Mesenchymal stem cell (in vitro differentiated cells and primary cell): ENCODE measurements around the gene RTL10.
A peak's percentile ranks its signal among the peaks of the same experiment; 100 is the strongest.

Experiments
- DNase-seq: peaks from one replicate; pipeline ENCODE4 v3.0.0-alpha.2; 2013
- H2AFZ ChIP-seq: one replicate; pipeline ENCODE4 v1.6.1; 2013; ENCODE audit warnings: low read depth, mild to moderate bottlenecking, control low read depth, inconsistent platforms, low read length, moderate library complexity
- H2AK5ac ChIP-seq: 2 replicates; pipeline ENCODE4 v1.6.1; 2013; ENCODE audit warnings: low read length, moderate library complexity, mild to moderate bottlenecking, inconsistent platforms; ENCODE audit not compliant: severe bottlenecking
- H2BK120ac ChIP-seq: one replicate; pipeline ENCODE4 v1.6.1; 2013; ENCODE audit warnings: low read depth, mild to moderate bottlenecking, inconsistent platforms, low read length, moderate library complexity
- H2BK12ac ChIP-seq, 2 experiments: one replicate each; pipeline ENCODE4 v1.6.1; 2013; ENCODE audit warnings: inconsistent platforms in 2 of 2, low read length in 2 of 2, mild to moderate bottlenecking in 2 of 2, moderate library complexity in 2 of 2, control low read depth in 1 of 2
- H2BK15ac ChIP-seq: one replicate; pipeline ENCODE4 v1.6.1; 2013; ENCODE audit warnings: mild to moderate bottlenecking, low read depth, inconsistent platforms; ENCODE audit not compliant: poor library complexity, severe bottlenecking
- H2BK5ac ChIP-seq: 2 replicates; pipeline ENCODE4 v1.6.1; 2013; ENCODE audit warnings: low read depth, mild to moderate bottlenecking, low read length, control low read depth, inconsistent platforms; ENCODE audit not compliant: poor library complexity, severe bottlenecking
- H3K14ac ChIP-seq, 2 experiments: one replicate each; pipeline ENCODE4 v1.6.1; 2013; ENCODE audit warnings: inconsistent platforms in 2 of 2, low read length in 2 of 2, control low read depth in 1 of 2, mild to moderate bottlenecking in 1 of 2, moderate library complexity in 1 of 2
- H3K18ac ChIP-seq, 2 experiments: one replicate each; pipeline ENCODE4 v1.6.1; 2013; ENCODE audit warnings: inconsistent platforms in 2 of 2, low read length in 2 of 2, control low read depth in 1 of 2, low read depth in 1 of 2, mild to moderate bottlenecking in 1 of 2
- H3K23ac ChIP-seq, 2 experiments: one replicate each; pipeline ENCODE4 v1.6.1; 2013; ENCODE audit warnings: inconsistent platforms in 2 of 2, low read length in 2 of 2, mild to moderate bottlenecking in 2 of 2, moderate library complexity in 2 of 2, control low read depth in 1 of 2
- H3K27ac ChIP-seq: 2 replicates; pipeline ENCODE4 v1.5.1; 2013; ENCODE audit warnings: mild to moderate bottlenecking, moderate library complexity, low read length, control low read depth, inconsistent platforms; ENCODE audit not compliant: poor library complexity, severe bottlenecking
- H3K27me3 ChIP-seq, 2 experiments: 2 replicates each; pipeline versions ENCODE4 v1.6.1 to v1.7.0; 2013; ENCODE audit warnings: low read length in 2 of 2, mild to moderate bottlenecking in 2 of 2, moderate library complexity in 2 of 2, control low read depth in 1 of 2, inconsistent platforms in 1 of 2; ENCODE audit not compliant: control insufficient read depth in 1 of 2, insufficient read depth in 1 of 2
- H3K36me3 ChIP-seq, 2 experiments: 2 replicates each; pipeline versions ENCODE4 v1.6.1 to v1.7.0; 2013; ENCODE audit warnings: low read length in 2 of 2, control low read depth in 1 of 2, inconsistent platforms in 1 of 2, low read depth in 1 of 2, mild to moderate bottlenecking in 1 of 2; ENCODE audit not compliant: insufficient read depth in 2 of 2, control insufficient read depth in 1 of 2
- H3K4ac ChIP-seq, 2 experiments: one replicate each; pipeline ENCODE4 v1.6.1; 2013; ENCODE audit warnings: inconsistent platforms in 2 of 2, low read length in 2 of 2, mild to moderate bottlenecking in 2 of 2, moderate library complexity in 2 of 2, control low read depth in 1 of 2, low read depth in 1 of 2
- H3K4me1 ChIP-seq: 2 replicates; pipeline ENCODE4 v1.6.1; 2013; ENCODE audit warnings: low read depth, low read length, control low read depth; ENCODE audit not compliant: control insufficient read depth, insufficient read depth
- H3K4me2 ChIP-seq: 2 replicates; pipeline ENCODE4 v1.6.1; 2013; ENCODE audit warnings: low read length, mild to moderate bottlenecking, inconsistent platforms; ENCODE audit not compliant: poor library complexity, severe bottlenecking
- H3K4me3 ChIP-seq, 2 experiments: 2 replicates each; pipeline versions ENCODE4 v1.5.1 to v1.7.0; 2013; ENCODE audit warnings: low read length in 2 of 2, mild to moderate bottlenecking in 2 of 2, control low read depth in 1 of 2, low read depth in 1 of 2; ENCODE audit not compliant: insufficient read depth in 1 of 2
- H3K79me1 ChIP-seq: replicated peaks from 2 replicates; pipeline ENCODE4 v1.6.1; 2013; ENCODE audit warnings: mild to moderate bottlenecking, control low read depth, low read length, inconsistent platforms; ENCODE audit not compliant: poor library complexity, severe bottlenecking
- H3K9ac ChIP-seq: 2 replicates; pipeline ENCODE4 v1.7.0; 2013; ENCODE audit warnings: mild to moderate bottlenecking, low read length, moderate library complexity
- H3K9me3 ChIP-seq: 2 replicates; pipeline ENCODE4 v1.7.0; 2013; ENCODE audit warnings: mild to moderate bottlenecking, low read length; ENCODE audit not compliant: control insufficient read depth
- H4K8ac ChIP-seq: one replicate; pipeline ENCODE4 v1.6.1; 2013; ENCODE audit warnings: inconsistent platforms, mild to moderate bottlenecking, low read length, moderate library complexity
- H4K91ac ChIP-seq: one replicate; pipeline ENCODE4 v1.6.1; 2013; ENCODE audit warnings: mild to moderate bottlenecking, low read length, inconsistent platforms
- WGBS: methylation state at CpG from one replicate; pipeline ENCODE4 v1.1.7; 2013; ENCODE audit warnings: mixed read lengths; 5-methylcytosine and 5-hydroxymethylcytosine counted together

RTL10 gene

DNA sequence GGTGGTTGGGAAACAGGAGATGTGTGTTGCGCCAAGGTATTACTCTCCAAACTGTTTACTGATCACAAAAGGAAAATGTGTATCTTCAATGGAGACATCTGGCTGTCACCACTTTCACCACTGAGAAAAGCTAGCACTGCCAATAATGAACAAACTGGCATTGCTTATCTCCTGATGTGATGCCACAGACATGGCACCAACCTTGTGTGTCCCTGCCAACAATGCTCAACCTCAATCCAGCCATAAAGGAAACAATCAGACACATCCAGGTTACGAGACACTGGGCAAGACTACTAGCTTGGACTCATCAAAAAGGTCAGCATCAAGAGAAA lies 28.1 kb downstream of the RTL10 start:
- 0% methylated on average over 1 of the region's 2 CpGs for WGBS
- Histone ChIP-seq H2BK12ac (no peak overlapping the region), H3K14ac (no peak overlapping the region), H2BK15ac (no peak overlapping the region), H3K27ac (no peak overlapping the region), H2BK5ac (no peak overlapping the region), H4K8ac (no peak overlapping the region), H2AFZ (no peak overlapping the region), H3K4me3 (no peak overlapping the region), H4K91ac (no peak overlapping the region), H2BK120ac (no peak overlapping the region), H3K79me1 (peaks cover 25% of the 10 kb centered on the region), H3K27me3 (no peaks in the 10 kb centered on the region), H3K36me3 (no peaks in the 10 kb centered on the region), H3K9ac (no peak overlapping the region), H3K9me3 (no peaks in the 10 kb centered on the region), H3K4ac (no peak overlapping the region), H3K18ac (no peak overlapping the region), H3K4me1 (peaks cover 3% of the 10 kb centered on the region), H2AK5ac (no peak overlapping the region), H3K23ac (no peak overlapping the region), H3K4me2 (no peak overlapping the region)
- DNase-seq, result no peak

DNA sequence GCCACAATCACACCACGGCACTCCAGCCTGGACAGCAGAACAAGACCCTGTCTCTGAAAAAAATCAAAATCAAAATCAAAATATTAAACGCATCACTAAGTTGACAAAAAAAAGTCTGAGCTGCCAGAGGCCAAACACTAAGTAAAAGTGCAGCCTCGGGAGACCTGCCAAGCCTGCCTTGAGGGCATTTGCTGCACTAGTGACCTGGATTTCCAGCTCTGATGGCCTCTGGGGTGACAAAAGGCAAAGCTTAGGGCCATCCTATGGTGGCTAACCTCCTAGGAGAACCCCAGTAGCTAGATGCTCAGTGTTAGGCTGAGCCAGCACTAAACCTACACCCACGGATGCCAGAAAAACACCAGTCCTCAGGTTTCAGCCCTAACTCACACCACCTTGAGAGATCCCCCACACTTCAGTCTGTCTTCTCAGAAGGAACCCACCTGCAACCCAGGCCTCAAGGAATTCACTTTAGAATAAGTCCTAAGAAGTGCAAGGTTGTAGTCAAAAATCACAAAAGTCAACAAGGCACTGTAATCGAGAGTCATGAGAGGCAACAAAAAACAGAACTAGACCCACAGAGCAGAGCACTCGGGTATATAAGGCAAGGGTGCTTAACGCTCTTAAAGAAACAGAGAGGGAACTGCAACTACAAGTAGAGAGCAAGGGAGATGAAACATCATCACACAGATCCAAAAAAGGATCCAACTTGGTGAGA lies 28.6 kb downstream of the RTL10 start:
- no peak overlapping the region for H4K8ac ChIP-seq
- no peak overlapping the region for H2AFZ ChIP-seq
- H3K4me1 ChIP-seq, result peaks cover 4% of the 10 kb centered on the region
- no peak overlapping the region for H3K27ac ChIP-seq
- no peak overlapping the region for H3K4ac ChIP-seq
- H3K14ac ChIP-seq, result no peak overlapping the region
- no peak overlapping the region for H4K91ac ChIP-seq
- no peak overlapping the region for H2BK12ac ChIP-seq
- DNase-seq, result no peak
- H3K4me3 ChIP-seq, result no peak overlapping the region
- H3K36me3 ChIP-seq, result peaks cover 0 to under 1% of the 10 kb centered on the region in 2 experiments
- no peaks in the 10 kb centered on the region for H3K27me3 ChIP-seq
- no peak overlapping the region for H2AK5ac ChIP-seq
- no peak overlapping the region for H2BK15ac ChIP-seq
- no peak overlapping the region for H2BK120ac ChIP-seq
- H2BK5ac ChIP-seq, result no peak overlapping the region
- no peak overlapping the region for H3K23ac ChIP-seq
- H3K4me2 ChIP-seq, result no peak overlapping the region
- WGBS, result 99% methylated on average over 7 of the region's 7 CpGs
- H3K9ac ChIP-seq, result no peak overlapping the region
- H3K9me3 ChIP-seq, result no peaks in the 10 kb centered on the region
- peaks cover 25% of the 10 kb centered on the region for H3K79me1 ChIP-seq
- no peak overlapping the region for H3K18ac ChIP-seq

DNA sequence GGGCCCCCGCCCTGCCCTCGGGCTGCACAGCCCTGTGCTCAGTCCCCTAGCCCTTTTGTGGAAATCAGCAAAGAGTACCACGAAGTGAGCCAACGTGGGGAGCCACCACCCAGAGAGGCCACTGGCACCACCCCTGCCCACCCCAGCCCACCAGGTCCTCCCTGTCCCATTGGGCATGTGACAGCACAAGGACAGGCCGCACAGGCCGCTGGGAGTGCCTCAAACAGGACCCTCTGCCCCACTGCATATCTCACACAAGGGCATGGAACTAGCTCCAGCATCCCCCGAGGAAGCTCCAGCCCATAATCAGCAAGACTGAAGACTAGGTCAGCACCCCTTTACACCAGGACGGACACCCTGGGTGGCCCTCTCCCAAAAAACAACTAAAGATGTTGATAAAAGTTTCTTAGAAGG lies 29.7 kb downstream of the RTL10 start:
- Histone ChIP-seq H3K79me1 (peaks cover 24% of the 10 kb centered on the region), H2BK5ac (no peak overlapping the region), H3K4me3 (no peak overlapping the region), H3K4me1 (peaks cover 6% of the 10 kb centered on the region), H4K91ac (peak overlapping the region; percentile 54), H3K27ac (no peak overlapping the region), H2AFZ (no peak overlapping the region), H3K9me3 (no peaks in the 10 kb centered on the region), H3K23ac (peak overlapping the region in 1 of 2 experiments; percentile 27), H4K8ac (no peak overlapping the region), H3K14ac (no peak overlapping the region), H2BK120ac (no peak overlapping the region), H3K18ac (no peak overlapping the region), H2BK15ac (no peak overlapping the region), H3K4me2 (no peak overlapping the region), H3K9ac (no peak overlapping the region), H3K27me3 (no peaks in the 10 kb centered on the region), H3K4ac (no peak overlapping the region), H3K36me3 (peaks cover 0 to 10% of the 10 kb centered on the region in 2 experiments), H2BK12ac (no peak overlapping the region), H2AK5ac (no peak overlapping the region)
- WGBS, result 97% methylated on average over 8 of the region's 8 CpGs
- DNase-seq, result no peak

DNA sequence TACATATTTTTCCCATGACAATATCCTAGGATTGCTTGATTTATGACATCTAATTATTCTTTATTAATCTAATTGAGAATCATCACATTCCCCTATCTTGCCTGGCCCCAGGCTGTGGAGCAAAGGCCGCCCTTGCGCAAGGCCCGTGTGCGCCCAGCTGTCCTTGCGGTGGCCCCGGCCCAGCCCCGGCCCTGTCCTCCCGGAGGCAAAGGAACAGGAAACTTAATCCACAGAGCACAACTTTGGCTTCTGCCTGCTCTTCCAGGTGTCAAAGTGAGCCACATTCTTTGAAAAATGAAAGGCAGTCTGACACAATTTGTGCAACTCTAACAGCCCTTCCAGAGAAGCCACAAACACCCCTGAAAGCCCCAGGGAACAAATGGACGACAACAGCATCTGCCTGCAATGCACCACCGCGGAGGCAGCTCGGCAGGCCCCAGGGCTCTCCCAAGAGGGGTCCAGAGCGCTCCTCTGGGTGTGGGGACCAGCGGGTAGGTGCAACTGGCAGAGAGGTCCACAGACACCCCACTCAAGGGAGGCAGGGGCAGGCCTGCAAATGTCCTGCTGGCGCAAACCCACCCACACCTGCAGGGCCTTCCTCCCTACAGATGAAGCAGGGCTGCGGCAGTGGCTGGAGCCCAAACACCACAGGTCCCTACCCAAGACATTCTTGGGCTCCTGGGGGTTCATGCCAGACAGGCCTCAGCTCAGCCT lies 30.3 kb downstream of the RTL10 start:
- peaks cover 6% of the 10 kb centered on the region for H3K4me1 ChIP-seq
- no peak overlapping the region for H2AK5ac ChIP-seq
- no peak overlapping the region for H3K4me3 ChIP-seq
- H2BK12ac ChIP-seq, result no peak overlapping the region
- no peak overlapping the region for H2BK5ac ChIP-seq
- H3K27ac ChIP-seq, result no peak overlapping the region
- no peak overlapping the region for H3K18ac ChIP-seq
- no peak overlapping the region for H4K8ac ChIP-seq
- H3K36me3 ChIP-seq, result peaks cover 0 to 16% of the 10 kb centered on the region in 2 experiments
- DNase-seq, result no peak
- peaks cover 23% of the 10 kb centered on the region for H3K79me1 ChIP-seq
- H3K9me3 ChIP-seq, result no peaks in the 10 kb centered on the region
- H3K14ac ChIP-seq, result no peak overlapping the region
- H3K23ac ChIP-seq, result no peak overlapping the region
- H4K91ac ChIP-seq, result no peak overlapping the region
- H2BK15ac ChIP-seq, result no peak overlapping the region
- H3K4me2 ChIP-seq, result no peak overlapping the region
- no peak overlapping the region for H2AFZ ChIP-seq
- H3K4ac ChIP-seq, result no peak overlapping the region
- no peaks in the 10 kb centered on the region for H3K27me3 ChIP-seq
- 92% methylated on average over 16 of the region's 16 CpGs for WGBS
- H3K9ac ChIP-seq, result no peak overlapping the region
- no peak overlapping the region for H2BK120ac ChIP-seq
